WI38 (cell line): ENCODE results near the gene CTSH.
A peak's percentile ranks its signal among the peaks of the same experiment; 100 is the strongest.

Experiments
- H3K4me3 ChIP-seq: 2 replicates; pipeline ENCODE4 v1.5.1; 2011; ENCODE audit warnings: low read depth, mild to moderate bottlenecking, control low read depth, low read length
- CTCF ChIP-seq: IDR thresholded peaks from 2 replicates; pipeline ENCODE4 v1.5.1; 2012; ENCODE audit warnings: low read depth, mild to moderate bottlenecking, control low read depth, low read length

CTSH gene

GRCh38 chr15:78944669-78945407 lies at the start of gene CTSH:
CTSH (minus strand) TSS chr15:78945046; CDS start chr15:78944981, 65 bp downstream.
- peak within 1 kb of the TSS; percentile 49 for H3K4me3 ChIP-seq
- TF ChIP-seq CTCF = no peak

- H3K4me3 ChIP-seq = no peak overlapping the region
- no peak for TF ChIP-seq CTCF
These were observed 49.2 kb upstream of the CTSH start for GRCh38 chr15:78993931-78994530.

- no peak overlapping the region for H3K4me3 ChIP-seq
- no peak for TF ChIP-seq CTCF
These were observed 48.5 kb upstream of the CTSH start for GRCh38 chr15:78993257-78993930.

- TF ChIP-seq CTCF = no peak
- no peak overlapping the region for H3K4me3 ChIP-seq
These were observed 47.8 kb upstream of the CTSH start for GRCh38 chr15:78992416-78993256.

- no peak for TF ChIP-seq CTCF
- H3K4me3 ChIP-seq = no peak overlapping the region
These were observed 47.0 kb upstream of the CTSH start for GRCh38 chr15:78991879-78992278.

GRCh38 chr15:78991476-78991875 lies 46.6 kb upstream of the CTSH start:
- TF ChIP-seq CTCF = no peak
- no peak overlapping the region for H3K4me3 ChIP-seq
